GM10266 (cell line): Measurements from ENCODE around the gene PPP6R1.

Experiments
- DNase-seq: peaks from one replicate; pipeline ENCODE4 v3.0.0; 2012; ENCODE audit errors: extremely low spot score
- TF ChIP-seq, protein P1 (sequence below): IDR thresholded peaks from 2 replicates; pipeline ENCODE4 v1.5.1; 2012; ENCODE audit warnings: mild to moderate bottlenecking, low read depth; ENCODE audit not compliant: control insufficient read depth, insufficient read depth; ENCODE audit errors: missing control alignments

Gene PPP6R1

DNA sequence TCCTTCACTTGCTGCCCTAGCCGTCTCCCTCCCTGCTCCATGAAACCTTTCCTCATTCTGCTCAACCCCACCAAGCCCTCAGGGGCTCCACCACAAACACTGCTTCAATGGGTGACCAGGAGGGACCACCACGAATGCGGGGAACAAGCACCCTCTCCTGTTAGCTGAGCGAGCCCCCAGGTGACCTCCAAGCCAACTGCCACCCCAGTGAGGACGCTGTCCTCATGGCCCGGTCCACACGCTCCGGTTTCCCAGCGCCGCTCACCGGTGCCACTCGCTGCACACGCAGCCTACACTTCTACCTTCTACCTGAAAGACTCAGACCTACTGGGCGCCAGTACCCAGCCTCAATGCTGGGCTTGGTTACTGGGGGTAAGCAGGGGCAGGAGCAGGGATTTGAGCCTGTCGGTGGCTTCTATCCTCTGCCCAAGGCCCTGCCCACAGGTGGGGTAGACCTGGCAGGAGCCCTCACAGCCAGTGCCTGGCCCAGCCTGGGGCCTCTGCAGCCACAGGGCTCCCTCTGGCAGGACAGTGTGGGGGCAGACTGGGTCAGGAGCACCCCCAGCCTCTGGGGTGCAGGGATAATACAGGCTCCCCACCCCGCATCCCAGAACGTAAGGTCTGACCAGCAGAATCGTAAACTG is 29.6 kb downstream of the PPP6R1 start:
- TF ChIP-seq, protein P1, sequence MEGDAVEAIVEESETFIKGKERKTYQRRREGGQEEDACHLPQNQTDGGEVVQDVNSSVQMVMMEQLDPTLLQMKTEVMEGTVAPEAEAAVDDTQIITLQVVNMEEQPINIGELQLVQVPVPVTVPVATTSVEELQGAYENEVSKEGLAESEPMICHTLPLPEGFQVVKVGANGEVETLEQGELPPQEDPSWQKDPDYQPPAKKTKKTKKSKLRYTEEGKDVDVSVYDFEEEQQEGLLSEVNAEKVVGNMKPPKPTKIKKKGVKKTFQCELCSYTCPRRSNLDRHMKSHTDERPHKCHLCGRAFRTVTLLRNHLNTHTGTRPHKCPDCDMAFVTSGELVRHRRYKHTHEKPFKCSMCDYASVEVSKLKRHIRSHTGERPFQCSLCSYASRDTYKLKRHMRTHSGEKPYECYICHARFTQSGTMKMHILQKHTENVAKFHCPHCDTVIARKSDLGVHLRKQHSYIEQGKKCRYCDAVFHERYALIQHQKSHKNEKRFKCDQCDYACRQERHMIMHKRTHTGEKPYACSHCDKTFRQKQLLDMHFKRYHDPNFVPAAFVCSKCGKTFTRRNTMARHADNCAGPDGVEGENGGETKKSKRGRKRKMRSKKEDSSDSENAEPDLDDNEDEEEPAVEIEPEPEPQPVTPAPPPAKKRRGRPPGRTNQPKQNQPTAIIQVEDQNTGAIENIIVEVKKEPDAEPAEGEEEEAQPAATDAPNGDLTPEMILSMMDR, result no peak
- no peak for DNase-seq

DNA sequence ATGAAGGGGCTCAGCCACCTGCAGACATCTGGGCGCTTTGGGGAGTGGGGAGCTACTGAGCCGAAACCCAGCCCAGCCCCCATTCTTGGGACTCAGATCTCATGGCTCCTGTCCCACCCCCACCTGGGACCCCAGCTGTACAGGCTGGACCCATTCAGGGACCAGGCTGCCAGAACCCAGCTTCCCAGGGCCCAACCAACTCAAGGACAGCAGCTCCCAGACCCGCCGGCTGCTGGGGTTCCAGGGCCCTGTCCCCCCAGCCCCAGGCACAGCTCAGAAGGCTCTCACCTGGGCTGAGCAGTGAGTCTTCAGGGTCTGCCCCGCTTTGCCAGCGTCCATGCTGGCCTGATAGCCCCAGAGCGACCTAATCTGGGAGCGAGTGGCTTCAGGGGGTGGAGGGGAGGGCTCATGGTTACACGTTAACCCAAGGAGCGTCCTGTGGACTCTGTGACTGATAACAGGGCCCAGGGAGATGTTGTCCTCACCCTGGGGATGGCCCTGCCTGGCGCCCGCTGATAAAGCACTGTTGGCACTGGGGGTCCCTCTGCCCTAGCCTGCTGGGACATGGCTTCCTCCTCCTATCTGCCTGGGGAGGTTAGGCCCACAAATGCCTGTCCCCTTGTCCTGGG is 30.3 kb downstream of the PPP6R1 start, which contains the start of gene TMEM86B:
Gene TMEM86B, minus strand, starts transcription at position 361 of the 629 bp plus-strand sequence. Its CDS starts 22 bp downstream, at position 339.
- no peak for DNase-seq
- TF ChIP-seq, protein P1, result no peak

DNA sequence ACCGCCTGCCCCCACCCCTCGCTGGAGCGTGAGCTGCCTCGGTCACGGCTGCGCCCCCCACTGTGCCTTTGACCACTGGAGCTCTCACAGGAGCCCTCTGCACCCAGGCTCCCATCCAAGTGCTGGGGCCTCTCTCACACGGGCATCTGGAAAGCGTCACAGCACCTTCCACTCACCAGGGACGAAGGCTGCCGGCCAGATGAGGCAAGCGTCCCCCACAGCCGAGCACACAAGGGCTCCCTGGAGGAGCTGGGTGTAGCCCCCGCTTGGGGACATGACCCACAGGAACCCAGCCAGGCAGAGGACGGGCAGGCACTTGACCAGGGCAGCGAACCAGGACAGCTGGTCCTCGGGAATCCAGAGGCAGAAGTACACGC is 30.8 kb downstream of the PPP6R1 start:
- TF ChIP-seq, protein P1, result no peak
- DNase-seq, result no peak

DNA sequence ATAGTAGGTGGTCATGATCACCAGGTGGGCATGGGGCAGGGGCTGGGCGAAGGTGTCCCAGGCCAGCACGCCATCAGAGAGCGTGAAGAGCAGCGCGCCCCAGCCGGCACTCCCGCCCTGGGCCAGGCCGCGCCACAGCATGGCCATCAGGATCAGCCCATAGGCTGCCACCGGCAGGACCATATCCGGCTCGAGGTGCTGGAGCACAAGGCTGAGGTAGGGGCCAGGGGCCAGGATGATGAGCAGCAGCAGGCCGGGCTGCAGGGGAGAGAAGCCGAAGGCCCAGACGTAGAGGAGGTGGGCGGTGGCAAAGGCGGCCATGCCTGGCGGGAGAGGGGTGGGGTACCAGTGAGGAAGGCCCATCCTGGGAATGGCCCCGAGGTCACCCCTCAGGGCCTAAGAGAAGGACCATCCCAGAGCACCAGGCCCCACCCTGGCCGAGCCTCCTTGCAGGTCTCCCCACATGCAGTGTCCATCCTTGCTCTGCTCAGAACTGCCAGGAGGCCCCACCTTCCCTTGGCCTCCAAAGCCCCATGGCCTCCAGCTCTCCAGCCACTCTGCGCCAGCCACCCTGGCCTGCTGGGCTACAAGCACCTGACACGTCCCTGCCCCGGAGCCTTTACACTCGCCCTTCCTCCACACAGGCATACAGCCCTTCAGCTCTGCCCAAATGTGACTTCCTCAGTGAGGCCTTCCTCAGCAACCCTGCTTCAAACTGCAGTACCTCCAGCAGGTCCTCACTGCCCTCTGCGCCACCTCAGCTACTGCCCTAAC is 31.4 kb downstream of the PPP6R1 start:
- no peak for DNase-seq

DNA sequence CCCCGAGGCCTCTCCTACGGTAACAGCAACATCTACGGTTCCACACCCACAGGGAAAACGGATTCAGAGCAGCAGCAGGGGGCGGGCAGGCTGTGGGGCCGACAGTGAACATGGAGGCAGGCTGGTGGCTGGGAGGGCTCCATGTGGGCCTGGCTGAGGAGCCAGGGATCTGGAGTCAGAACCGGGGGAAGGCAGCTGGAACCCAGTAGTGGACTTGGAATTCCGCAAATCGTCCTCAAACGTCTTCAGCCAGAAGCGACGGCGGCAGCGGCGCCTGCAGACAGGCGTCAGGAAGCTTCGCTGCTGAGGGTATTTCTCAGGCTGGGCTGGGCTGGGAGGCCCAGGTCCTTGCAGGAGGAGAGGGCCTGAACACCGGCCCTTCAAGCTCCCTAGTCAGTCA is 32.0 kb downstream of the PPP6R1 start:
- TF ChIP-seq, protein P1, result no peak
- DNase-seq, result no peak

More for the DNA sequence above, 31.4 kb downstream of the PPP6R1 start:
- TF ChIP-seq, protein P1, result no peak

DNA sequence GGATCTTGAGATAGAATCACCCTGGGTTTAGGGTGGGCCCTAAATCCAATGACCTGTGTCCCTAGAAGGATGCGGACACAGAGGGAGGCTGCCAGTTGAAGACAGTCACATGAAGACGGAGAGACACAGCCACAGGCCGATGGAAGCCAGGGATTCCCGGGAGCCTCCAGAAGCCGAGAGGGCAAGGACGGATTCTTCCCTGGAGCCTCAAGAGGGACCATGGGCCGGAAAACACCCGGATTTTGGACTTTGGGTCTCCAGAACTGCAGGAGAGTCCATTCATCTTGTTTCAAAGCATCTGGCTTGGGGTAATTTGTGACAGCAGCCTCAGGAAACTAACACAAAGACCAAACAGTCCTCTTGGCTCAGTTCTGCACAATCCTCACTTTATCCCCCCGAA is 32.5 kb downstream of the PPP6R1 start:
- no peak for DNase-seq
- TF ChIP-seq, protein P1, result no peak
